ENCODE measurements around the gene CDC42BPA. TPM values are rescaled to one million over a fixed set of nuclear protein-coding genes. Genes with fewer than 3 reads are reported as not detected.
"Not testable (repeated sequence)": the region's sequence is repeated elsewhere in the genome, so short reads cannot be mapped to it uniquely, and the experiment has no call there.

CDC42BPA gene
- total RNA-seq, 1 donor = 2.3 TPM

- H3K4me3 ChIP-seq (ENCODE audit: low read length) = no peak overlapping the region
- no peaks in the 10 kb centered on the region for H3K27me3 ChIP-seq (ENCODE audit: insufficient read depth, low read length)
- H3K4me1 ChIP-seq (ENCODE audit: insufficient read depth, low read length) = no peaks in the 10 kb centered on the region
- no peaks in the 10 kb centered on the region for H3K9me3 ChIP-seq (ENCODE audit: low read depth, low read length)
Observed at GRCh38 chr1:227265891-227266290, 52.4 kb downstream of the CDC42BPA start.

GRCh38 chr1:227263869-227264268 lies 54.4 kb downstream of the CDC42BPA start:
- H3K4me1 ChIP-seq (ENCODE audit: insufficient read depth, low read length) = no peaks in the 10 kb centered on the region
- no peaks in the 10 kb centered on the region for H3K9me3 ChIP-seq (ENCODE audit: low read depth, low read length)
- H3K27me3 ChIP-seq (ENCODE audit: insufficient read depth, low read length) = no peaks in the 10 kb centered on the region
- no peak overlapping the region for H3K4me3 ChIP-seq (ENCODE audit: low read length)

GRCh38 chr1:227261501-227261900 lies 56.8 kb downstream of the CDC42BPA start:
- Histone ChIP-seq H3K27me3 (ENCODE audit: insufficient read depth, low read length) (no peaks in the 10 kb centered on the region), H3K9me3 (ENCODE audit: low read depth, low read length) (no peaks in the 10 kb centered on the region), H3K4me1 (ENCODE audit: insufficient read depth, low read length) (no peaks in the 10 kb centered on the region), H3K4me3 (ENCODE audit: low read length) (no peak overlapping the region)

GRCh38 chr1:227260433-227260832 lies 57.9 kb downstream of the CDC42BPA start:
- Histone ChIP-seq H3K9me3 (ENCODE audit: low read depth, low read length) (no peaks in the 10 kb centered on the region), H3K4me1 (ENCODE audit: insufficient read depth, low read length) (no peaks in the 10 kb centered on the region), H3K27me3 (ENCODE audit: insufficient read depth, low read length) (no peaks in the 10 kb centered on the region)

GRCh38 chr1:227257964-227258363 lies 60.3 kb downstream of the CDC42BPA start:
- Histone ChIP-seq H3K4me3 (ENCODE audit: low read length) (no peak overlapping the region), H3K27me3 (ENCODE audit: insufficient read depth, low read length) (no peaks in the 10 kb centered on the region), H3K4me1 (ENCODE audit: insufficient read depth, low read length) (no peaks in the 10 kb centered on the region), H3K9me3 (ENCODE audit: low read depth, low read length) (no peaks in the 10 kb centered on the region)

More at GRCh38 chr1:227260433-227260832, 57.9 kb downstream of the CDC42BPA start:
- no peak overlapping the region for H3K4me3 ChIP-seq (ENCODE audit: low read length)

DNA sequence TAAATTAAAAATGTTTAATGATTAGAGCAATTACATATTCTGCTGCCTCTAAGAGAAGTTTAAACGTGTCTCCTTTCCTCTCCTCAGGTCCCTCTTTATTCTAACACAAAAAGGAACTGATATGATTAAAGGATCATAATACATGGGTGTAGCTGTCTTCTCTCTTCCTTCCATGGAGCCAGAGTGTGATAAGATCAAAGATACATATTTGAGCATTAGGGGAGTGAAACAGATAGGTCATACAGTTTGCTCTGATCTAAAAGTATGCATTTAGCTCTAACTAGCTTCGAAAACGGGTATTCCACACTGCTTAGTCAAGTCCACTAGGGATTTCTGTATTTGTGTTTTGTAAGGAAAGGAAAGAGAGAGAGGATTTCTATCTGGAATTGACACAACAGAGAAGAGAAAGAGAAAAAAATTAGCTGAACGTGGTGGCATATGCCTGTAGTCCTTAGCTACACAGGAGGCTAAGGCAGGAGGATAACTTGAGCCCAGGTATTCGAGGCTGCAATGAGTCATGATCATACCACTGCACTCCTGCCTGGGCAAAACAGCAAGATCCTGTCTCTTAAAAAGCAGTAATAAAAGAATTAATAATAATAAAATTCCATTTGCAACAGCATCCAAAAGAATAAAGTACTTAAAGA lies 63.1 kb downstream of the CDC42BPA start:
- no peaks in the 10 kb centered on the region for H3K9me3 ChIP-seq (ENCODE audit: low read depth, low read length)
- no peaks in the 10 kb centered on the region for H3K4me1 ChIP-seq (ENCODE audit: insufficient read depth, low read length)
- H3K4me3 ChIP-seq (ENCODE audit: low read length) = no peak overlapping the region
- no peaks in the 10 kb centered on the region for H3K27me3 ChIP-seq (ENCODE audit: insufficient read depth, low read length)

DNA sequence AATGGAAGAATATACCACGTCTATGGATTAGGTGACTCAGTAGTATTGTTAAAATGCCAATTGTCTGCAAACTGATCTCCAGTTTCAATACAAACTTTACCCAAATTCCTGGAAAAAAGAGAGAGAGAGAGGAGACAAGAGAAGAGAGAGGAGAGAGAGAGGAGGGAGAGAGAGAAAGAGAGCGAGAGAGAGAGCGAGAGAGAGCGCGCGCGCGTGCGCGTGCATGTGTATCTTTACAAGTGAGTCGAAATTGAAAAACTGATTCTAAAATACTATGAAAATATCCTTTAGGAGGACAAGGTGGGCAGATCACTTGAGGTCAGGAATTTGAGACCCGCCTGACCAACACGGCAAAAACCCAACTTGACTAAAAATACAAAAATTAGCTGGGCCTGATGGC lies 65.2 kb downstream of the CDC42BPA start:
- Histone ChIP-seq H3K27me3 (ENCODE audit: insufficient read depth, low read length) (no peaks in the 10 kb centered on the region), H3K4me3 (ENCODE audit: low read length) (no peak overlapping the region), H3K9me3 (ENCODE audit: low read depth, low read length) (no peaks in the 10 kb centered on the region), H3K4me1 (ENCODE audit: insufficient read depth, low read length) (no peaks in the 10 kb centered on the region)

DNA sequence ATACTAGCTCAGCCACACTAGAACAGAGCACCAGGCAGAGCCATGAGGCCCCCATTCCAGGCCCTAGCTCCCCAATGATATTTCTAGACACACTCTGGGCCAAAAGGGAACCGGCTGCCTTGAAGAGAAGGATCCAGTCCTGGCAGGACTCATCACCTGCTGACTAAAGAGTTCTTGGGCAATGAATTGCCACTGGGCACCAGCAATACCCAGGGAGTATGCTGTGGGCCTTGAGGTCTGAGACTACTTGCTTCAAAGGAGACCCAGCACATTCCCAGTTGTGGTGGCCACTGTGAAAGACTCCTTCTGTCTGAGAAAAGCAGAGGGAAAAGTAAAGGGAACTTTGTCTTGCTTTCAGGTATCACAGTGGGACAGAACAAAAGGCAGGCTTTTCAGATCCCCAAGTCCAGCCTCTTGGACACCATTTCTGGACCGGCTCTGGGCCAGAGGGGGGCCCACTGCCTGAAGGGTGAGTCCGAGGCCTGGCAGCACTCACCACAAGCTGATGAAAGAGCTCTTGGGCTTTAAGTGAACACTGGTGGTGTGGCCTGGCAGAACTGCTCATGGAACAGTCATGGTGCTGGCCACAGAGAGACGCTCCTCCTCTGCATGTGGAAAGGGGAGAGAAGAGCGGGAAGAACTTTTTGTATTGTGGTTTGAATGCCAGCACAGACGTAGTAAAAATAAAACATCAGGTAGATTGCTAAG lies 72.5 kb downstream of the CDC42BPA start:
- no peaks in the 10 kb centered on the region for H3K9me3 ChIP-seq (ENCODE audit: low read depth, low read length)
- no peak overlapping the region for H3K4me3 ChIP-seq (ENCODE audit: low read length)
- no peaks in the 10 kb centered on the region for H3K27me3 ChIP-seq (ENCODE audit: insufficient read depth, low read length)
- no peaks in the 10 kb centered on the region for H3K4me1 ChIP-seq (ENCODE audit: insufficient read depth, low read length)

GRCh38 chr1:227244339-227245118 lies 73.8 kb downstream of the CDC42BPA start:
- no peaks in the 10 kb centered on the region for H3K27me3 ChIP-seq (ENCODE audit: insufficient read depth, low read length)
- no peaks in the 10 kb centered on the region for H3K4me1 ChIP-seq (ENCODE audit: insufficient read depth, low read length)
- H3K9me3 ChIP-seq (ENCODE audit: low read depth, low read length) = no peaks in the 10 kb centered on the region
- no peak overlapping the region for H3K4me3 ChIP-seq (ENCODE audit: low read length)

DNA sequence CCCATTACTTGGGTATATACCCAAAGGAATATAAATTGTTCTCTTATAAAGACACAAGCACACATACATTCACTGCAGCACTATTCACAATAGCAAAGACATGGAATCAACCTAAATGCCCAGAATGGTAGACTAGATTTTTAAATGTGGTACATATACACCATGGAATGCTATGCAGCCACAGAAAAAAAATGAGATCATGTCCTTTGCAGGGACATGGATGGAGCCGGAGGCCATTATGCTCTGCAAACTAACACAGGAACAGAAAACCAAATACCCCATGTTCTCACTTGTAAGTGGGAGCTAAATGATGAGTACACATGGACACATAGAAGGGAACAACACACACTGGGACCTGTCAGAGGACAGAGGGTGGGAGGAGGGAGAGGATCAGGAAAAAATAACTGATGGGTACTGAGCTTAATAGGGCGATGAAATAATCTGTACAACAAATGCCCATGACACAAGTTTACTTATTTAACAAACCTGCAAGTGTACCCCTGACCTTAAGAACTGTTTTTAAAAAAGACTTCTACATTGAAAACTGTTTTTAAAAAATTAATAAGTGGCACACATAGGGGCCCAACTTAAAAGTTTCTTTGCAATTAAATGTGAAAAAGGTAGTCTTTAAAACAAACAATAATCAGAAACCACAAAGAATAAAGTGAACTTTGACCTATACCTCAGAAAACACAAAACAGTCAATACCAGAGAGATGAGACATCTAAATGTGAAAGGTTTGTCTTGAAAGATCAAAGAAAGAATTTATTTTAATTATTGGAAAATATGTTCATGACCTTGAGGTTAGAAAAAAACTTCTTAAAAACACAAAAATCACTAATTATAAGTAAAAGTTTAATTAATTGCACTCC lies 75.2 kb downstream of the CDC42BPA start:
- H3K27me3 ChIP-seq (ENCODE audit: insufficient read depth, low read length) = no peaks in the 10 kb centered on the region
- no peak overlapping the region for H3K4me3 ChIP-seq (ENCODE audit: low read length)
- H3K9me3 ChIP-seq (ENCODE audit: low read depth, low read length) = no peaks in the 10 kb centered on the region
- H3K4me1 ChIP-seq (ENCODE audit: insufficient read depth, low read length) = no peaks in the 10 kb centered on the region

DNA sequence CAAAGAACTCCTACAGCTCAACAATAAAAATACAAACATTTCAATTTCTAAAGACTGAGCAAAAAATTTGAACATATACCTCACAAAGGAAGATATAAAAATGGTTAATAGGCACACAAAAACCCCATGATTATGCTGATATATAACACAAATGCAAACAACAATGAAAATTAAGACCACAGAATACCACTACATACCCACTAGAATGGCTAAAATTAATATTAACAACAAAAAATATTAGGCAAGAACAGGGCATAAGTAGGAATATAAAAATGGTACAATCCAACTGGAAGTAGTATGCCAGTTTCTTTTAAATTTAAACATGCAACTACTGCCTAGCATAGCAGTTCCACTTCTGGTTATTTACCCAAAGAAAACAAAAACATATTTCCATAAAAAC lies 77.3 kb downstream of the CDC42BPA start:
- peaks cover 3% of the 10 kb centered on the region for H3K27me3 ChIP-seq (ENCODE audit: insufficient read depth, low read length)
- H3K4me3 ChIP-seq (ENCODE audit: low read length) = no peak overlapping the region
- no peaks in the 10 kb centered on the region for H3K9me3 ChIP-seq (ENCODE audit: low read depth, low read length)
- H3K4me1 ChIP-seq (ENCODE audit: insufficient read depth, low read length) = no peaks in the 10 kb centered on the region

- no peak overlapping the region for H3K4me3 ChIP-seq (ENCODE audit: low read length)
- no peaks in the 10 kb centered on the region for H3K9me3 ChIP-seq (ENCODE audit: low read depth, low read length)
- peaks cover 3% of the 10 kb centered on the region for H3K27me3 ChIP-seq (ENCODE audit: insufficient read depth, low read length)
- H3K4me1 ChIP-seq (ENCODE audit: insufficient read depth, low read length) = no peaks in the 10 kb centered on the region
Observed at GRCh38 chr1:227234998-227235405, 83.3 kb downstream of the CDC42BPA start.

DNA sequence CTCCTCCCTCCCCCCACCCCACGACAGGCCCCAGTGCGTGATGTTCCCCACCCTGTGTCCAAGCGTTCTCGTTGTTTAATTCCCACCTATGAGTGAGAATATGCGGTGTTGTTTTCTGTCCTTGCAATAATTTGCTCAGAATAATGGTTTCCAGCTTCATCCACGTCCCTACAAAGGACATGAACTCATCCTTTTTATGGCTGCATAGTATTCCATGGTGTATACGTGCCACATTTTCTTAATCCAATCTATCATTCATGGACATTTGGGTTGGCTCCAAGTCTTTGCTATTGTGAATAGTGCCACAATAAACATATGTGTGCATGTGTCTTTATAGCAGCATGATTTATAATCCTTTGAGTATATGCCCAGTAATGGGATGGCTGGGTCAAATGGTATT lies 87.2 kb downstream of the CDC42BPA start:
- H3K4me3 ChIP-seq (ENCODE audit: low read length); H3K4me1 ChIP-seq (ENCODE audit: insufficient read depth, low read length); H3K27me3 ChIP-seq (ENCODE audit: insufficient read depth, low read length); H3K9me3 ChIP-seq (ENCODE audit: low read depth, low read length): not testable (repeated sequence)

DNA sequence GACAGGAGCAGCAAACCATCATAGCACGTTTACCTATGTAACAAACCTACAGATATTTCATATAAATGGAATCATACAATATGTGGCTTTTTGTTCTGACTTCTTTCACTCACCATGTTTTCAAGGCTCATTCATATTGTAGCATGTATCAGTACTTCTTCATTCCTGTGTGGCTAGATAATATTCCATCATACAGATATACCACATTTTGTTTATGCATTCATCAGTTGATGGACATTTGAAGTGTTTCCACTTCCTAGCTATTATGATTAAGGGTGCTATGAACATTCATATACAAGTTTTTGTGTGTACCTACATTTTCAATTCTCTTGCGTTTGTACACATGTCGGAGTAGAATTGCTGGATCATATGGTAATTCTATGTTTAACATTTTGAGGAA lies 90.1 kb downstream of the CDC42BPA start:
- Histone ChIP-seq H3K4me1 (ENCODE audit: insufficient read depth, low read length) (no peaks in the 10 kb centered on the region), H3K27me3 (ENCODE audit: insufficient read depth, low read length) (no peaks in the 10 kb centered on the region), H3K9me3 (ENCODE audit: low read depth, low read length) (no peaks in the 10 kb centered on the region), H3K4me3 (ENCODE audit: low read length) (no peak overlapping the region)

DNA sequence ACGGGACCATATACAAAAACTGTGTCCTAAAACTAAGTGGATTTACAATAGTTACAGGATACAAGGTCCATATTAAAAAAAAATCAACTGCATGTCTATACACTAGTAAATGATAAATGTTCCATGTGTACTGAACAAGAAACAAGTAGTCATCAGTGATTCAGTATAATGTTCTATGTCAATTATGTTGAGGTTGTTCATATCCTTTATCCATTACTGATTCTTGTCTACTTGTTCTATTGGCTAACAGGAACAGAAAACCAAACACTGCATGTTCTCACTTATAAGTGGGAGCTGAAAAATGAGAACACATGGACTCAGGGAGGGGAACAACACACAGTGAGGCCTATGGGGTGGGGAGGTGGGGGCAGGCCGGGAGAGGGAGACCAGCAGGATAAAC lies 90.5 kb downstream of the CDC42BPA start:
- Histone ChIP-seq H3K27me3 (ENCODE audit: insufficient read depth, low read length) (no peaks in the 10 kb centered on the region), H3K4me1 (ENCODE audit: insufficient read depth, low read length) (no peaks in the 10 kb centered on the region), H3K9me3 (ENCODE audit: low read depth, low read length) (no peaks in the 10 kb centered on the region), H3K4me3 (ENCODE audit: low read length) (no peak overlapping the region)

All from mononuclear cell (primary cell).